WTC11 (cell line): ENCODE results near the gene FAM200A. TPM values are rescaled to one million over a fixed set of nuclear protein-coding genes. Genes with fewer than 3 reads are reported as not detected.
A peak's percentile ranks its signal among the peaks of the same experiment; 100 is the strongest.

Experiments used
- ATAC-seq: fragments of 200-7000 bp; cut with Tn5 transposase; 2 replicates; pipeline ENCODE4 v1.10.0; 2021; ENCODE audit warnings: mild to moderate bottlenecking, moderate library complexity
- Bru-seq: library from RNA; stranded (reverse); fragments of 400-500 nt; gene quantifications from one replicate; lab custom pipeline; 2021; lab: Mats Ljungman, UMichigan
- CTCF ChIA-PET: fragments of 300-600 bp; sonication (Branson Sonifier 250); formaldehyde crosslinking; loops from one replicate; lab custom pipeline; 2021; ENCODE audit warnings: antibody characterized with exemption; lab: Charles Lee
- POLR2A ChIA-PET: fragments of 350-600 bp; sonication (Branson Sonifier 250); formaldehyde crosslinking; loops from one replicate; lab custom pipeline; 2021; ENCODE audit warnings: antibody characterized with exemption; lab: Charles Lee
- DNase-seq: peaks from one replicate; pipeline ENCODE4 v3.0.0; 2021; ENCODE audit warnings: low spot score
- H3K27ac Mint-ChIP-seq: 2 replicates; pipeline ENCODE4 v1.8.0; 2021; ENCODE audit warnings: mixed read lengths
- H3K27me3 Mint-ChIP-seq: 2 replicates; pipeline ENCODE4 v1.8.0; 2021; ENCODE audit warnings: low read depth, mild to moderate bottlenecking, moderate library complexity, mixed read lengths
- H3K36me3 Mint-ChIP-seq: 2 replicates; pipeline ENCODE4 v1.8.0; 2021; ENCODE audit warnings: mixed read lengths
- H3K4me1 Mint-ChIP-seq: 2 replicates; pipeline ENCODE4 v1.8.0; 2022; ENCODE audit warnings: mixed read lengths
- H3K4me3 Mint-ChIP-seq: 2 replicates; pipeline ENCODE4 v1.8.0; 2021; ENCODE audit warnings: mild to moderate bottlenecking, moderate library complexity, mixed read lengths
- H3K9me3 Mint-ChIP-seq: 2 replicates; pipeline ENCODE4 v1.8.0; 2021; ENCODE audit warnings: mixed read lengths
- CREM ChIP-seq: sonication (generic); formaldehyde crosslinking; IDR thresholded peaks from 2 replicates; pipeline ENCODE4 v1.8.1; 2022; ENCODE audit warnings: mild to moderate bottlenecking, missing genetic modification reagents, moderate library complexity
- EMX1 ChIP-seq: fragments of 250-450 bp; sonication (Bioruptor Pico); IDR thresholded peaks from 2 replicates; pipeline ENCODE4 v1.8.0; 2021; ENCODE audit warnings: mild to moderate bottlenecking
- ESRRA ChIP-seq: sonication (generic); formaldehyde crosslinking; IDR thresholded peaks from 2 replicates; pipeline ENCODE4 v1.8.1; 2022; ENCODE audit warnings: mild to moderate bottlenecking, missing genetic modification reagents, borderline replicate concordance
- FOXJ3 ChIP-seq: sonication (generic); formaldehyde crosslinking; IDR thresholded peaks from 2 replicates; pipeline ENCODE4 v1.9.0; 2021; ENCODE audit warnings: missing genetic modification reagents, mild to moderate bottlenecking, borderline replicate concordance
- FOXP1 ChIP-seq: sonication (generic); formaldehyde crosslinking; IDR thresholded peaks from 2 replicates; pipeline ENCODE4 v1.8.0; 2022; ENCODE audit warnings: missing genetic modification reagents, mild to moderate bottlenecking, moderate library complexity, borderline replicate concordance
- GTF2I ChIP-seq: fragments of 250-450 bp; sonication (Bioruptor Pico); conservative IDR thresholded peaks from 2 replicates; pipeline ENCODE4 v1.4.0; 2021; ENCODE audit warnings: mild to moderate bottlenecking
- IRF2 ChIP-seq: sonication (generic); formaldehyde crosslinking; IDR thresholded peaks from 2 replicates; pipeline ENCODE4 v1.8.0; 2022; ENCODE audit warnings: low read depth, missing genetic modification reagents, borderline replicate concordance
- KAT7 ChIP-seq: sonication (generic); formaldehyde crosslinking; IDR thresholded peaks from 2 replicates; pipeline ENCODE4 v1.8.1; 2023; ENCODE audit warnings: missing genetic modification reagents, mild to moderate bottlenecking, borderline replicate concordance
- MYBL2 ChIP-seq: sonication (generic); formaldehyde crosslinking; IDR thresholded peaks from 2 replicates; pipeline ENCODE4 v1.8.1; 2023; ENCODE audit warnings: mild to moderate bottlenecking, moderate library complexity, missing genetic modification reagents
- NFE2L1 ChIP-seq: sonication (generic); formaldehyde crosslinking; IDR thresholded peaks from 2 replicates; pipeline ENCODE4 v1.8.1; 2023; ENCODE audit warnings: missing genetic modification reagents
- NR3C1 ChIP-seq: sonication (generic); formaldehyde crosslinking; conservative IDR thresholded peaks from 2 replicates; pipeline ENCODE4 v1.8.1; 2023; ENCODE audit warnings: low read depth, mild to moderate bottlenecking, missing genetic modification reagents
- OVOL2 ChIP-seq: fragments of 250-450 bp; sonication (Bioruptor Pico); IDR thresholded peaks from 2 replicates; pipeline ENCODE4 v1.9.0; 2021; ENCODE audit warnings: mild to moderate bottlenecking, borderline replicate concordance
- TEAD1 ChIP-seq: sonication (generic); formaldehyde crosslinking; IDR thresholded peaks from 2 replicates; pipeline ENCODE4 v1.8.0; 2022; ENCODE audit warnings: mild to moderate bottlenecking, missing genetic modification reagents
- TEAD4 ChIP-seq: sonication (generic); formaldehyde crosslinking; IDR thresholded peaks from 2 replicates; pipeline ENCODE4 v1.8.0; 2022; ENCODE audit warnings: mild to moderate bottlenecking, missing genetic modification reagents
- ZNF317 ChIP-seq: sonication (generic); formaldehyde crosslinking; IDR thresholded peaks from 2 replicates; pipeline ENCODE4 v1.8.1; 2023; ENCODE audit warnings: low read depth, mild to moderate bottlenecking, moderate library complexity, missing genetic modification reagents, borderline replicate concordance
- ZNF396 ChIP-seq: fragments of 250-450 bp; sonication (Bioruptor Pico); IDR thresholded peaks from 2 replicates; pipeline ENCODE4 v1.8.0; 2021; ENCODE audit warnings: mild to moderate bottlenecking, moderate library complexity, borderline replicate concordance
- ZNF671 ChIP-seq: fragments of 250-450 bp; sonication (Bioruptor Pico); IDR thresholded peaks from 2 replicates; pipeline ENCODE4 v1.8.0; 2021; ENCODE audit warnings: mild to moderate bottlenecking
- long read RNA-seq, 3 experiments: library from RNA in 1 of 3; library from capped mRNA in 1 of 3; library from polyadenylated mRNA in 1 of 3; unstranded in 2 of 3; stranded (forward) in 1 of 3; transcript quantifications; one replicate each; pipeline ENCODE4 v2.0.0, GENCODE V29; 2021
- total RNA-seq: library from RNA; stranded (reverse); gene quantifications from 3 replicates; pipeline ENCODE4 v1.2.3, GENCODE V29; 2021
- TF ChIP-seq, protein P1 (sequence below): sonication (generic); formaldehyde crosslinking; IDR thresholded peaks from 2 replicates; pipeline ENCODE4 v1.8.1; 2023; ENCODE audit warnings: mild to moderate bottlenecking, missing genetic modification reagents, borderline replicate concordance
- TF ChIP-seq, protein P2 (sequence below): fragments of 250-450 bp; sonication (Bioruptor Pico); IDR thresholded peaks from 2 replicates; pipeline ENCODE4 v1.9.0; 2021; ENCODE audit warnings: mild to moderate bottlenecking
- TF ChIP-seq, protein P3 (sequence below): sonication (generic); formaldehyde crosslinking; IDR thresholded peaks from 2 replicates; pipeline ENCODE4 v1.8.1; 2022; ENCODE audit warnings: mild to moderate bottlenecking, missing genetic modification reagents, moderate library complexity, borderline replicate concordance
- TF ChIP-seq, protein P4 (sequence below): sonication (generic); formaldehyde crosslinking; IDR thresholded peaks from 2 replicates; pipeline ENCODE4 v1.8.1; 2023; ENCODE audit warnings: mild to moderate bottlenecking, moderate library complexity, missing genetic modification reagents
- TF ChIP-seq, protein P5 (sequence below): fragments of 250-450 bp; sonication (Bioruptor Pico); IDR thresholded peaks from 2 replicates; pipeline ENCODE4 v1.9.0; 2021; ENCODE audit warnings: mild to moderate bottlenecking, borderline replicate concordance

The FAM200A gene
- 5.9 to 7.2 TPM (median 6.6 TPM) in 3 replicates for total RNA-seq
- percentile 90 among the genes with signal in this experiment for Bru-seq, nascent RNA
- long read RNA-seq, experiment 1, transcript FAM200A-202 (2 exons, 2,480 nt): major isoform, 37 of 40 reads
- long read RNA-seq, experiment 1, partial matches to known transcripts: 2 of 40 reads
- long read RNA-seq, experiment 1, other reads (novel, unspliced or antisense): 1 of 40 reads
- long read RNA-seq, experiment 2, partial matches to known transcripts: 0 of 7 reads
- long read RNA-seq, experiment 2, other reads (novel, unspliced or antisense): 3 of 7 reads
- long read RNA-seq, experiment 3, transcript FAM200A-202 (2 exons, 2,480 nt): major isoform, 32 of 34 reads
- long read RNA-seq, experiment 3, partial matches to known transcripts: 0 of 34 reads
- long read RNA-seq, experiment 3, other reads (novel, unspliced or antisense): 2 of 34 reads

DNA sequence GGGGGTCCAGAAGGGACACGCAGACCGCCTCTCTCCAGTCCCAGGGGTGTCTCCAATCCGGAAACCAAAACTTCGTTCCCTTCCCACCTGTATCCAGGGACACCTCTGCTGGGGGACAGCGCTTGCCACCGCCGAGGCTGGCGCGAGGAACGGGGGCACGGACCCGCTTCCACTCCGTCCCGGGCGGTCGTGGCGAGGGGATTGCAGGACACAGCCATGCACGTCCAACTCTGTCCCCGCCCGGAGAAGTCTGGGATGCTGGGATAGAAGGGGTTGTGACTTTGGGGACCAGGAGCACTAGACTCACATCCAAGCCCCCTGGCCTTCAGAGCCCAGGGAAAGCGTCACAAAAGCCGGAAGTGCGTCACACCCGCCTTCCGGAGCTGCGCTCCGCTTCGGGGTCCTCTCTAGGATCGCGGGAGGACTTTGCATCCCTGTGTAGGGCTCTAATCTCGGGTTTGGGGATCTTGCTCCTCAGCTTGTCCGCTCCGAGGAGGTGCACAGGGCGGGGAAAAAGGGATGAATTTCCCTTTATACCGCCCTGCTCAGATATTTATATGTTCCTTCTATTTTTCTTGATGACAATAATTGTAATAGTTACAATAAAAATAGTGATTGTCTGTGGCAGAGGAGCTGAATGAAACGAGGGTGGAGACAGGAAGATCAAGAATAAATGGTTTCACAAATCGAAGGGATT, at the start of gene FAM200A:
TSS of gene FAM200A (minus strand) at position 348 of the 697 bp plus-strand sequence. CDS start 3,707 bp downstream, outside the sequence.
- CTCF ChIA-PET: interaction anchor here (0.5 to 0.8 kb wide), 3 partner anchors 47 to 783 kb away, joined by 3 to 6 read pairs (median 3); partner anchors contain the start of gene ZKSCAN5
- H3K27ac Mint-ChIP-seq: peak within 1 kb of the TSS; percentile 86
- POLR2A ChIA-PET: interaction anchor here (1.1 kb wide), 1 partner anchor 47 kb away, joined by 3 read pairs; the partner anchor contains the start of gene ZKSCAN5
- peaks cover 24% of the 10 kb centered on the region for H3K36me3 Mint-ChIP-seq
- peak within 1 kb of the TSS; percentile 87 for H3K4me3 Mint-ChIP-seq
- peaks cover 2% of the 10 kb centered on the region; the same call in 1 of the 2 replicates for H3K4me1 Mint-ChIP-seq
- H3K27me3 Mint-ChIP-seq: no peaks in the 10 kb centered on the region
- ATAC-seq (peak; percentile 98), DNase-seq (peak; percentile 87)
- peaks cover 10% of the 10 kb centered on the region for H3K9me3 Mint-ChIP-seq
- TF ChIP-seq OVOL2 (CRISPR knock-in tag): no peak
- no peak for TF ChIP-seq KAT7 (CRISPR knock-in tag)
- TF ChIP-seq, protein P1, sequence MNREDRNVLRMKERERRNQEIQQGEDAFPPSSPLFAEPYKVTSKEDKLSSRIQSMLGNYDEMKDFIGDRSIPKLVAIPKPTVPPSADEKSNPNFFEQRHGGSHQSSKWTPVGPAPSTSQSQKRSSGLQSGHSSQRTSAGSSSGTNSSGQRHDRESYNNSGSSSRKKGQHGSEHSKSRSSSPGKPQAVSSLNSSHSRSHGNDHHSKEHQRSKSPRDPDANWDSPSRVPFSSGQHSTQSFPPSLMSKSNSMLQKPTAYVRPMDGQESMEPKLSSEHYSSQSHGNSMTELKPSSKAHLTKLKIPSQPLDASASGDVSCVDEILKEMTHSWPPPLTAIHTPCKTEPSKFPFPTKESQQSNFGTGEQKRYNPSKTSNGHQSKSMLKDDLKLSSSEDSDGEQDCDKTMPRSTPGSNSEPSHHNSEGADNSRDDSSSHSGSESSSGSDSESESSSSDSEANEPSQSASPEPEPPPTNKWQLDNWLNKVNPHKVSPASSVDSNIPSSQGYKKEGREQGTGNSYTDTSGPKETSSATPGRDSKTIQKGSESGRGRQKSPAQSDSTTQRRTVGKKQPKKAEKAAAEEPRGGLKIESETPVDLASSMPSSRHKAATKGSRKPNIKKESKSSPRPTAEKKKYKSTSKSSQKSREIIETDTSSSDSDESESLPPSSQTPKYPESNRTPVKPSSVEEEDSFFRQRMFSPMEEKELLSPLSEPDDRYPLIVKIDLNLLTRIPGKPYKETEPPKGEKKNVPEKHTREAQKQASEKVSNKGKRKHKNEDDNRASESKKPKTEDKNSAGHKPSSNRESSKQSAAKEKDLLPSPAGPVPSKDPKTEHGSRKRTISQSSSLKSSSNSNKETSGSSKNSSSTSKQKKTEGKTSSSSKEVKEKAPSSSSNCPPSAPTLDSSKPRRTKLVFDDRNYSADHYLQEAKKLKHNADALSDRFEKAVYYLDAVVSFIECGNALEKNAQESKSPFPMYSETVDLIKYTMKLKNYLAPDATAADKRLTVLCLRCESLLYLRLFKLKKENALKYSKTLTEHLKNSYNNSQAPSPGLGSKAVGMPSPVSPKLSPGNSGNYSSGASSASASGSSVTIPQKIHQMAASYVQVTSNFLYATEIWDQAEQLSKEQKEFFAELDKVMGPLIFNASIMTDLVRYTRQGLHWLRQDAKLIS (CRISPR knock-in tag): no peak
- no peak for TF ChIP-seq EMX1 (CRISPR knock-in tag)
- TF ChIP-seq, protein P2, sequence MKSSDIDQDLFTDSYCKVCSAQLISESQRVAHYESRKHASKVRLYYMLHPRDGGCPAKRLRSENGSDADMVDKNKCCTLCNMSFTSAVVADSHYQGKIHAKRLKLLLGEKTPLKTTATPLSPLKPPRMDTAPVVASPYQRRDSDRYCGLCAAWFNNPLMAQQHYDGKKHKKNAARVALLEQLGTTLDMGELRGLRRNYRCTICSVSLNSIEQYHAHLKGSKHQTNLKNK (CRISPR knock-in tag): no peak
- TF ChIP-seq, protein P3, sequence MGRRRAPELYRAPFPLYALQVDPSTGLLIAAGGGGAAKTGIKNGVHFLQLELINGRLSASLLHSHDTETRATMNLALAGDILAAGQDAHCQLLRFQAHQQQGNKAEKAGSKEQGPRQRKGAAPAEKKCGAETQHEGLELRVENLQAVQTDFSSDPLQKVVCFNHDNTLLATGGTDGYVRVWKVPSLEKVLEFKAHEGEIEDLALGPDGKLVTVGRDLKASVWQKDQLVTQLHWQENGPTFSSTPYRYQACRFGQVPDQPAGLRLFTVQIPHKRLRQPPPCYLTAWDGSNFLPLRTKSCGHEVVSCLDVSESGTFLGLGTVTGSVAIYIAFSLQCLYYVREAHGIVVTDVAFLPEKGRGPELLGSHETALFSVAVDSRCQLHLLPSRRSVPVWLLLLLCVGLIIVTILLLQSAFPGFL (CRISPR knock-in tag): no peak
- TF ChIP-seq MYBL2 (CRISPR knock-in tag): no peak; the same call in 1 of the 2 replicates
- TF ChIP-seq, protein P4, sequence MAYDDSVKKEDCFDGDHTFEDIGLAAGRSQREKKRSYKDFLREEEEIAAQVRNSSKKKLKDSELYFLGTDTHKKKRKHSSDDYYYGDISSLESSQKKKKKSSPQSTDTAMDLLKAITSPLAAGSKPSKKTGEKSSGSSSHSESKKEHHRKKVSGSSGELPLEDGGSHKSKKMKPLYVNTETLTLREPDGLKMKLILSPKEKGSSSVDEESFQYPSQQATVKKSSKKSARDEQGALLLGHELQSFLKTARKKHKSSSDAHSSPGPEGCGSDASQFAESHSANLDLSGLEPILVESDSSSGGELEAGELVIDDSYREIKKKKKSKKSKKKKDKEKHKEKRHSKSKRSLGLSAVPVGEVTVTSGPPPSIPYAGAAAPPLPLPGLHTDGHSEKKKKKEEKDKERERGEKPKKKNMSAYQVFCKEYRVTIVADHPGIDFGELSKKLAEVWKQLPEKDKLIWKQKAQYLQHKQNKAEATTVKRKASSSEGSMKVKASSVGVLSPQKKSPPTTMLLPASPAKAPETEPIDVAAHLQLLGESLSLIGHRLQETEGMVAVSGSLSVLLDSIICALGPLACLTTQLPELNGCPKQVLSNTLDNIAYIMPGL (CRISPR knock-in tag): no peak
- no peak for TF ChIP-seq TEAD4 (CRISPR knock-in tag)
- TF ChIP-seq ZNF396 (CRISPR knock-in tag): no peak
- TF ChIP-seq CREM (CRISPR knock-in tag): peak; percentile 96
- peak; percentile 54; the same call in 1 of the 2 replicates for TF ChIP-seq FOXP1
- TF ChIP-seq TEAD1 (CRISPR knock-in tag): peak; percentile 65; the same call in 1 of the 2 replicates
- TF ChIP-seq ESRRA (CRISPR knock-in tag): no peak
- no peak for TF ChIP-seq NR3C1 (CRISPR knock-in tag)
- TF ChIP-seq NFE2L1 (CRISPR knock-in tag): no peak
- TF ChIP-seq ZNF671 (CRISPR knock-in tag): no peak
- TF ChIP-seq, protein P5, sequence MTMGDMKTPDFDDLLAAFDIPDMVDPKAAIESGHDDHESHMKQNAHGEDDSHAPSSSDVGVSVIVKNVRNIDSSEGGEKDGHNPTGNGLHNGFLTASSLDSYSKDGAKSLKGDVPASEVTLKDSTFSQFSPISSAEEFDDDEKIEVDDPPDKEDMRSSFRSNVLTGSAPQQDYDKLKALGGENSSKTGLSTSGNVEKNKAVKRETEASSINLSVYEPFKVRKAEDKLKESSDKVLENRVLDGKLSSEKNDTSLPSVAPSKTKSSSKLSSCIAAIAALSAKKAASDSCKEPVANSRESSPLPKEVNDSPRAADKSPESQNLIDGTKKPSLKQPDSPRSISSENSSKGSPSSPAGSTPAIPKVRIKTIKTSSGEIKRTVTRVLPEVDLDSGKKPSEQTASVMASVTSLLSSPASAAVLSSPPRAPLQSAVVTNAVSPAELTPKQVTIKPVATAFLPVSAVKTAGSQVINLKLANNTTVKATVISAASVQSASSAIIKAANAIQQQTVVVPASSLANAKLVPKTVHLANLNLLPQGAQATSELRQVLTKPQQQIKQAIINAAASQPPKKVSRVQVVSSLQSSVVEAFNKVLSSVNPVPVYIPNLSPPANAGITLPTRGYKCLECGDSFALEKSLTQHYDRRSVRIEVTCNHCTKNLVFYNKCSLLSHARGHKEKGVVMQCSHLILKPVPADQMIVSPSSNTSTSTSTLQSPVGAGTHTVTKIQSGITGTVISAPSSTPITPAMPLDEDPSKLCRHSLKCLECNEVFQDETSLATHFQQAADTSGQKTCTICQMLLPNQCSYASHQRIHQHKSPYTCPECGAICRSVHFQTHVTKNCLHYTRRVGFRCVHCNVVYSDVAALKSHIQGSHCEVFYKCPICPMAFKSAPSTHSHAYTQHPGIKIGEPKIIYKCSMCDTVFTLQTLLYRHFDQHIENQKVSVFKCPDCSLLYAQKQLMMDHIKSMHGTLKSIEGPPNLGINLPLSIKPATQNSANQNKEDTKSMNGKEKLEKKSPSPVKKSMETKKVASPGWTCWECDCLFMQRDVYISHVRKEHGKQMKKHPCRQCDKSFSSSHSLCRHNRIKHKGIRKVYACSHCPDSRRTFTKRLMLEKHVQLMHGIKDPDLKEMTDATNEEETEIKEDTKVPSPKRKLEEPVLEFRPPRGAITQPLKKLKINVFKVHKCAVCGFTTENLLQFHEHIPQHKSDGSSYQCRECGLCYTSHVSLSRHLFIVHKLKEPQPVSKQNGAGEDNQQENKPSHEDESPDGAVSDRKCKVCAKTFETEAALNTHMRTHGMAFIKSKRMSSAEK (CRISPR knock-in tag): no peak
- no peak for TF ChIP-seq IRF2 (CRISPR knock-in tag)
- no peak for TF ChIP-seq ZNF317 (CRISPR knock-in tag)
- no peak for TF ChIP-seq FOXJ3 (CRISPR knock-in tag)
- TF ChIP-seq GTF2I: no peak
